ENCODE results near the gene ABCB11.

- TF ChIP-seq POLR2A (IDR thresholded peaks at IDR 0.05), result no peak
- TF ChIP-seq CTCF (IDR thresholded peaks at IDR 0.05), result no peak
Measured at GRCh38 chr2:168913495-168913894, 117.6 kb downstream of the ABCB11 start.

Data from thyroid gland (tissue), 4 donors.